ENCODE results near the gene ANKRD27. TPM values are rescaled to one million over a fixed set of nuclear protein-coding genes. Genes with fewer than 3 reads are reported as not detected.

ANKRD27 gene
- total and polyA plus RNA-seq, 10 of the 15 experiments (the other 5 are each of a cell fraction or from before 2014, with no cell fraction given) = 2.8 to 49.9 (median 28.5) TPM

DNA sequence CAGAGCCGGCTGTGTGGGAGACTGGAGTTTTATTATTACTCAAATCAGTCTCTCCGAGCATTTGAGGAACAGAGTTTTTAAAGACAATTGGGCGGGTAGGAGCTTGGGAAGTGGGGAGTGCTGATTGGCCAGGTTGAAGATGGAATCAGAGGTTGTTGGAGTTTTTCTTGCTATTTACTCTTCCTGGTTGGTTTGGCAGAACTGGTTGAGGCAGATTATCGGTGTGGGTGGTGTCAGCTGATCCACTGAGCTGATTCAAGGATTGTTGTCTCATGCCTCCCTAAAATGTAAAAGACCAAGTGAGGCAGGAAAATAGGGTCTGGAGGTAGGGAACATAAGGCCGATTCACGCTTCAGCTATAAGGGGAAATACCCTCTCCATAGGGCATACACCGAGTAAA lies 43.3 kb upstream of the ANKRD27 start:
- BruUV-seq (replicated peaks) = no TSS peak
- Histone ChIP-seq H3K79me2 (ENCODE audit: control insufficient read depth, insufficient read depth, low read length) (no peaks in the 10 kb centered on the region), H3K36me3 (ENCODE audit: control insufficient read depth in 2 of 2, insufficient read depth in 2 of 2, low read length in 1 of 2) (peaks cover 0 to 4% of the 10 kb centered on the region in 2 experiments; a peak in 1 of 4 replicates), H3K27me3 (replicated peaks in 1 of 2; ENCODE audit: control insufficient read depth in 2 of 2, insufficient read depth in 2 of 2, low read length in 1 of 2) (no peaks in the 10 kb centered on the region), H3K4me1 (ENCODE audit: control insufficient read depth, insufficient read depth, low read length) (no peaks in the 10 kb centered on the region), H3K9me3 (replicated peaks; ENCODE audit: control insufficient read depth, insufficient read depth, low read length) (no peaks in the 10 kb centered on the region), H3K9ac (ENCODE audit: control insufficient read depth, insufficient read depth, low read length) (no peak overlapping the region), H2AFZ (ENCODE audit: control insufficient read depth, low read depth, low read length) (no peak overlapping the region), H3K4me2 (ENCODE audit: control insufficient read depth, insufficient read depth) (no peak overlapping the region), H3K27ac (ENCODE audit: control insufficient read depth, insufficient read depth) (no peak overlapping the region), H4K20me1 (ENCODE audit: control insufficient read depth, insufficient read depth) (no peaks in the 10 kb centered on the region), H3K4me3 (no peak overlapping the region)
- CTCF ChIA-PET = no interaction called here
- DNase-seq (ENCODE audit: low read depth, low spot score) (no peak), FAIRE-seq (no peak), ATAC-seq (no peak)
- POLR2A ChIA-PET = interaction anchor here (0.6 kb wide), 1 partner anchor 1628 kb away, joined by 4 read pairs; no protein-coding TSS in a partner anchor
- in situ Hi-C loops (cut with MboI) = no loop called here
- 91% methylated on average over 7 of the region's 7 CpGs for WGBS (ENCODE audit: insufficient coverage, insufficient replicate concordance, low lambda C conversion rate, missing lambda C conversion rate)
- intact Hi-C loops (cut with micrococcal nuclease; ENCODE audit: unreplicated experiment) = no loop called here
- SMC1A ChIA-PET (ENCODE audit: uncharacterized antibody, unreplicated experiment) = no interaction called here
- RAD21 ChIA-PET (ENCODE audit: unreplicated experiment) = no interaction called here
- TF ChIP-seq SREBF1 (IDR thresholded peaks at IDR 0.05; ENCODE audit: low read length) = no peak
- TF ChIP-seq CBFB (IDR thresholded peaks at IDR 0.05; ENCODE audit: low read depth) = no peak
- TF ChIP-seq, protein P1, sequence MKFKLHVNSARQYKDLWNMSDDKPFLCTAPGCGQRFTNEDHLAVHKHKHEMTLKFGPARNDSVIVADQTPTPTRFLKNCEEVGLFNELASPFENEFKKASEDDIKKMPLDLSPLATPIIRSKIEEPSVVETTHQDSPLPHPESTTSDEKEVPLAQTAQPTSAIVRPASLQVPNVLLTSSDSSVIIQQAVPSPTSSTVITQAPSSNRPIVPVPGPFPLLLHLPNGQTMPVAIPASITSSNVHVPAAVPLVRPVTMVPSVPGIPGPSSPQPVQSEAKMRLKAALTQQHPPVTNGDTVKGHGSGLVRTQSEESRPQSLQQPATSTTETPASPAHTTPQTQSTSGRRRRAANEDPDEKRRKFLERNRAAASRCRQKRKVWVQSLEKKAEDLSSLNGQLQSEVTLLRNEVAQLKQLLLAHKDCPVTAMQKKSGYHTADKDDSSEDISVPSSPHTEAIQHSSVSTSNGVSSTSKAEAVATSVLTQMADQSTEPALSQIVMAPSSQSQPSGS (IDR thresholded peaks at IDR 0.05; ENCODE audit: low read length) = no peak
- TF ChIP-seq SUPT20H (IDR thresholded peaks at IDR 0.05; ENCODE audit: borderline replicate concordance, control insufficient read depth, low read depth, low read length) = no peak
- TF ChIP-seq MTA2 (IDR thresholded peaks at IDR 0.05; ENCODE audit: low read depth) = no peak
- no peak for TF ChIP-seq MYC (IDR thresholded peaks at IDR 0.05; ENCODE audit: insufficient read depth, insufficient read length, insufficient replicate concordance, low read length, severe bottlenecking)
- no peak for TF ChIP-seq TCF3 (IDR thresholded peaks at IDR 0.05; ENCODE audit: borderline replicate concordance, insufficient read depth, low read depth, low read length)
- no peak for TF ChIP-seq RELA (IDR thresholded peaks at IDR 0.05; ENCODE audit: borderline replicate concordance, partially characterized antibody)
- TF ChIP-seq, protein P2, sequence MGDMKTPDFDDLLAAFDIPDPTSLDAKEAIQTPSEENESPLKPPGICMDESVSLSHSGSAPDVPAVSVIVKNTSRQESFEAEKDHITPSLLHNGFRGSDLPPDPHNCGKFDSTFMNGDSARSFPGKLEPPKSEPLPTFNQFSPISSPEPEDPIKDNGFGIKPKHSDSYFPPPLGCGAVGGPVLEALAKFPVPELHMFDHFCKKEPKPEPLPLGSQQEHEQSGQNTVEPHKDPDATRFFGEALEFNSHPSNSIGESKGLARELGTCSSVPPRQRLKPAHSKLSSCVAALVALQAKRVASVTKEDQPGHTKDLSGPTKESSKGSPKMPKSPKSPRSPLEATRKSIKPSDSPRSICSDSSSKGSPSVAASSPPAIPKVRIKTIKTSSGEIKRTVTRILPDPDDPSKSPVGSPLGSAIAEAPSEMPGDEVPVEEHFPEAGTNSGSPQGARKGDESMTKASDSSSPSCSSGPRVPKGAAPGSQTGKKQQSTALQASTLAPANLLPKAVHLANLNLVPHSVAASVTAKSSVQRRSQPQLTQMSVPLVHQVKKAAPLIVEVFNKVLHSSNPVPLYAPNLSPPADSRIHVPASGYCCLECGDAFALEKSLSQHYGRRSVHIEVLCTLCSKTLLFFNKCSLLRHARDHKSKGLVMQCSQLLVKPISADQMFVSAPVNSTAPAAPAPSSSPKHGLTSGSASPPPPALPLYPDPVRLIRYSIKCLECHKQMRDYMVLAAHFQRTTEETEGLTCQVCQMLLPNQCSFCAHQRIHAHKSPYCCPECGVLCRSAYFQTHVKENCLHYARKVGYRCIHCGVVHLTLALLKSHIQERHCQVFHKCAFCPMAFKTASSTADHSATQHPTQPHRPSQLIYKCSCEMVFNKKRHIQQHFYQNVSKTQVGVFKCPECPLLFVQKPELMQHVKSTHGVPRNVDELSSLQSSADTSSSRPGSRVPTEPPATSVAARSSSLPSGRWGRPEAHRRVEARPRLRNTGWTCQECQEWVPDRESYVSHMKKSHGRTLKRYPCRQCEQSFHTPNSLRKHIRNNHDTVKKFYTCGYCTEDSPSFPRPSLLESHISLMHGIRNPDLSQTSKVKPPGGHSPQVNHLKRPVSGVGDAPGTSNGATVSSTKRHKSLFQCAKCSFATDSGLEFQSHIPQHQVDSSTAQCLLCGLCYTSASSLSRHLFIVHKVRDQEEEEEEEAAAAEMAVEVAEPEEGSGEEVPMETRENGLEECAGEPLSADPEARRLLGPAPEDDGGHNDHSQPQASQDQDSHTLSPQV (IDR thresholded peaks at IDR 0.05) = no peak
- TF ChIP-seq, protein P3, sequence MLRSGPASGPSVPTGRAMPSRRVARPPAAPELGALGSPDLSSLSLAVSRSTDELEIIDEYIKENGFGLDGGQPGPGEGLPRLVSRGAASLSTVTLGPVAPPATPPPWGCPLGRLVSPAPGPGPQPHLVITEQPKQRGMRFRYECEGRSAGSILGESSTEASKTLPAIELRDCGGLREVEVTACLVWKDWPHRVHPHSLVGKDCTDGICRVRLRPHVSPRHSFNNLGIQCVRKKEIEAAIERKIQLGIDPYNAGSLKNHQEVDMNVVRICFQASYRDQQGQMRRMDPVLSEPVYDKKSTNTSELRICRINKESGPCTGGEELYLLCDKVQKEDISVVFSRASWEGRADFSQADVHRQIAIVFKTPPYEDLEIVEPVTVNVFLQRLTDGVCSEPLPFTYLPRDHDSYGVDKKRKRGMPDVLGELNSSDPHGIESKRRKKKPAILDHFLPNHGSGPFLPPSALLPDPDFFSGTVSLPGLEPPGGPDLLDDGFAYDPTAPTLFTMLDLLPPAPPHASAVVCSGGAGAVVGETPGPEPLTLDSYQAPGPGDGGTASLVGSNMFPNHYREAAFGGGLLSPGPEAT (IDR thresholded peaks at IDR 0.05; ENCODE audit: low read depth) = no peak
- no peak for TF ChIP-seq PML (IDR thresholded peaks at IDR 0.05; ENCODE audit: low read length)
- TF ChIP-seq MEF2A (IDR thresholded peaks at IDR 0.05; ENCODE audit: insufficient read depth, low read depth, low read length) = no peak
- no peak for TF ChIP-seq ESRRA (IDR thresholded peaks at IDR 0.05; ENCODE audit: low read length)
- TF ChIP-seq SPI1 (IDR thresholded peaks at IDR 0.05; ENCODE audit: borderline replicate concordance, insufficient read depth, low read depth, low read length) = no peak

All from GM12878 (cell line).